Activated T-helper 2 cell treated with anti-CD3 and anti-CD28 coated beads, Interferon-gamma antibody, Interleukin-2, Interleukin-4, amounts not matched to agents 10 μg/mL and 5 μg/mL and 100 μg/mL, durations not matched to agents 14 hours and 24 hours and 36 hours (primary cell): Measurements from ENCODE around the gene CFAP61. TPM values are rescaled to one million over a fixed set of nuclear protein-coding genes. Genes with fewer than 3 reads are reported as not detected.

Experiments used
- DNase-seq: peaks from one replicate; pipeline ENCODE4 v3.0.0; 2021; ENCODE audit warnings: low spot score
- H3K27ac Mint-ChIP-seq: one replicate; pipeline ENCODE4 v1.8.0; 2021; ENCODE audit warnings: mixed read lengths
- H3K27me3 Mint-ChIP-seq: one replicate; pipeline ENCODE4 v1.8.0; 2021; ENCODE audit warnings: low read depth, mixed read lengths
- H3K36me3 Mint-ChIP-seq: one replicate; pipeline ENCODE4 v1.8.0; 2021; ENCODE audit warnings: low read depth, mixed read lengths
- H3K4me1 Mint-ChIP-seq: one replicate; pipeline ENCODE4 v1.8.0; 2021; ENCODE audit warnings: low read depth, mixed read lengths
- H3K4me3 Mint-ChIP-seq: one replicate; pipeline ENCODE4 v1.8.0; 2021; ENCODE audit warnings: low read depth, mild to moderate bottlenecking, moderate library complexity, mixed read lengths
- H3K9me3 Mint-ChIP-seq: one replicate; pipeline ENCODE4 v1.8.0; 2021; ENCODE audit warnings: mixed read lengths
- intact Hi-C: fragments of 100-400 bp; cut with micrococcal nuclease; formaldehyde crosslinking; loops from one replicate; pipeline ENCODE4 v1.15.1; 2023
- total RNA-seq: library from RNA; stranded (reverse); gene quantifications from 2 replicates; pipeline ENCODE4 v1.2.3, GENCODE V29; 2022

CFAP61 gene
- total RNA-seq, 1 donor from 2014 or later = not detected

DNA sequence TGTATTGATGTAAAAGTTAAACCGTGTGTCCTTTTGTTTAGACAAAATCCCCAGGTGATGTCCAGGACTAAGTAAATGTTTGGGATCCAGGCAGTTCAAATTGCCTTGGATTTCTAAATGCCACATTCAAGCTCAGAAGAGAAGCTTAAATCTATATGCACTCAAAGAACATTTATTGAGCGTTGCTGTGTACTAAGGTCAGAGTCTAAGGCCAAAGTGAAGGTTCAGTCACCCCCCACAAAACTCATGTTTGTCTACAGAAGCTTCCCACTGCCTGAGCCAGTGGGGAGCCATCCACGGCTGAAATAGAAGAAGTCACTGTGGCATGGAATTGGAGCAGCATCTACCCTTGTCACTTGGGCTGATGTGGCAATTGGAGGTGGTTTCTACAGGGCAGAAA, 244.8 kb downstream of the CFAP61 start:
- no peaks in the 10 kb centered on the region for H3K36me3 Mint-ChIP-seq
- intact Hi-C loops = no loop called here
- H3K9me3 Mint-ChIP-seq = no peaks in the 10 kb centered on the region
- H3K4me1 Mint-ChIP-seq = no peaks in the 10 kb centered on the region
- no peak overlapping the region for H3K27ac Mint-ChIP-seq
- H3K27me3 Mint-ChIP-seq = no peaks in the 10 kb centered on the region
- no peak overlapping the region for H3K4me3 Mint-ChIP-seq
- DNase-seq = no peak

DNA sequence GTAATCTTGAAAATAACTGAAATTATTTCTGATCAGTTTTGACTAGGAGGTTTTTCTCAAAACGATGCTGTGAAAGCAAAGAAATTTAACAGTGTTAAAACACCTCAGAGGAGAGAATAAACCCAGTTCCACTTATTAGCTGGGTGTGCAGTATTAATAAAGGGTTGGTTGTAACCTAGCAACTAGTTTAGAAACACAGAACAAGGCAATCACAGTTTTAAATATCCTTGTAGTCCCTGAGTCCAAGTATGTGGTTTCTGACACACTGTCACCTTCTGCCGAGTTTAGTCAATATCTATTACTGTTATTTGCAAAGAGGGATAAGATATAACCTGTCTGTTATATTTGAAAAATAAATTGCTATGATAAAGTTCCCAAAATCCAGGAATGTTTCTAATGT, 245.4 kb downstream of the CFAP61 start:
- no peaks in the 10 kb centered on the region for H3K9me3 Mint-ChIP-seq
- no peaks in the 10 kb centered on the region for H3K36me3 Mint-ChIP-seq
- H3K4me1 Mint-ChIP-seq = no peaks in the 10 kb centered on the region
- intact Hi-C loops = no loop called here
- no peak overlapping the region for H3K27ac Mint-ChIP-seq
- no peak overlapping the region for H3K4me3 Mint-ChIP-seq
- no peaks in the 10 kb centered on the region for H3K27me3 Mint-ChIP-seq
- DNase-seq = no peak

DNA sequence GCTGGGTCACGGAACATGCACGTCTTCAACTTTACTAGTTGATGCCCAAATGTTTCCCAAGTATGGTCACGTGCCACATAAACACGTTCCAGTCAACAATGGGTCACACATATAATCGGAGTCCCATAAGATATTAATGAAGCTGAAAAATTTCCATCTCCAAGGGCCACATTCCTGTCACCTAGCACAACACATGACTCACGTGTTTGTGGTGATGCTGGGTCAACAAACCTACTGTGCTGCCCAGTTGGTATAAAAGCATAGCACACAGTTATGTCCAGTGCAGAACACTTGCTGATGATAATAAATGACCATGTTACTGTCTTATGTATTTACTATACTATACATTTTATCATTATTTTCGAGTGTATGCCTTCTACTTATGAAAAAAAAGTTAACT, 247.6 kb downstream of the CFAP61 start:
- intact Hi-C loops = no loop called here
- Mint-ChIP-seq H3K9me3 (no peaks in the 10 kb centered on the region), H3K27ac (no peak overlapping the region), H3K36me3 (no peaks in the 10 kb centered on the region), H3K4me1 (no peaks in the 10 kb centered on the region), H3K4me3 (no peak overlapping the region), H3K27me3 (no peaks in the 10 kb centered on the region)
- no peak for DNase-seq

DNA sequence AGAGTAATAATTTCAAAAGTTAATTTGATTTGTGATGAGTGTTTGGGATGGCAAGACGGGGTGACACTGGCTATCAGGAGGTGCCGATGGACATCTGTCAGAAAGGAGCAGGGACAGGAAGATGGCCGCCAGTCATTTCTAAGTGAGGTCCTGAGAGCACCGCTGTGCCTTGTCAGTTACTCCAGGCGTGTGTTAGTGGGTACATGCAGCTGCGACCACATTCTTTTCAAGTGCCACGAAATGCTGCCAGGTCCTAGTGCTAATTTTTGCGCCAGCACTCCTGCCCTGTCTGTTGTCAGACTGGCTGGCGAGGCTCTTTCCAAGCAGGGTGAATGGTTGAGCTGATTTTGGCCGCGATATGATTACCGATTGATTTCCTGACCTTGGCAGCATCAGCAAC, 251.0 kb downstream of the CFAP61 start:
- H3K36me3 Mint-ChIP-seq = no peaks in the 10 kb centered on the region
- intact Hi-C loops = no loop called here
- no peaks in the 10 kb centered on the region for H3K9me3 Mint-ChIP-seq
- H3K4me3 Mint-ChIP-seq = no peak overlapping the region
- H3K4me1 Mint-ChIP-seq = no peaks in the 10 kb centered on the region
- no peak for DNase-seq
- no peaks in the 10 kb centered on the region for H3K27me3 Mint-ChIP-seq
- H3K27ac Mint-ChIP-seq = no peak overlapping the region

DNA sequence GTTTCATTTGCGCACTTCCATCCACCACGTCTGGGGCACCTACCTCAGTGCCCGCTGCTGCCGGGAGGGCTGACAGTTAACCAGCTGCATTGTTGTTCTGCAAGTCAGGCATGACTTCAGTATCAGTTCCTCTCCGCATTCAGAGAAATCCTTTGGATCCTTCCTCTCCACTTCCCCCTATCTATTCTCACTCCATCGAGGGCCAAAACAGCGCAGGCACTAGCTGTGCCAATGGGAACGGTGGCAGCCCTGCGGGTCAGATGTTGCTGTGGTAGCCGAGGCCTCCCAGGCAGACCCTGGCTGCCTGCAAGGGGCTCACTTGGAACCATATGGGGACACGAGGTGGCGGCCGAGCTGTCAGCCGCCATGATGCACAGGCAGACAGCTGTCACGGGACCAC, 251.4 kb downstream of the CFAP61 start:
- Mint-ChIP-seq H3K4me1 (no peaks in the 10 kb centered on the region), H3K4me3 (no peak overlapping the region), H3K27ac (no peak overlapping the region), H3K9me3 (no peaks in the 10 kb centered on the region), H3K27me3 (no peaks in the 10 kb centered on the region), H3K36me3 (no peaks in the 10 kb centered on the region)
- intact Hi-C loops = no loop called here
- no peak for DNase-seq

DNA sequence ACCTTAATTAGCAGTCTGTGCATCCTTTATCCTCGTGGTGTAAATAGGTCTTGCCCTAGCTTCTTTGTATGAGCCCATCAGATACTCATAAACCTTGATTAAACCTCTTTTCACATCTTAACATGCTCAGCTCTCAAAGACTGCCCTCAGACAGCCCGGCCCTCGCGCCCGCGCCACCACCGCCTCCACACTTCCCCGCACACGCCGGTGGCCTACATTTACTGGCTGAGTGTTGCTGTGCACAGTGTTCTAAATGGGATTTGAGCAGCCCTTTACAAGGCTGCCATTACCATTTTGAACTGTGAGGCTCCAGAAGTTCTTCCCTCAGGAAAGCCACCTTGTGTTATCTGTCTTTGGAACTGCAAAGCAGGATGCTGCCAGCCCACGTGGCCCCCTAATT, 252.6 kb downstream of the CFAP61 start:
- no peak for DNase-seq
- Mint-ChIP-seq H3K4me3 (no peak overlapping the region), H3K9me3 (no peaks in the 10 kb centered on the region), H3K27ac (no peak overlapping the region), H3K27me3 (no peaks in the 10 kb centered on the region), H3K36me3 (no peaks in the 10 kb centered on the region), H3K4me1 (no peaks in the 10 kb centered on the region)
- intact Hi-C loops = no loop called here

DNA sequence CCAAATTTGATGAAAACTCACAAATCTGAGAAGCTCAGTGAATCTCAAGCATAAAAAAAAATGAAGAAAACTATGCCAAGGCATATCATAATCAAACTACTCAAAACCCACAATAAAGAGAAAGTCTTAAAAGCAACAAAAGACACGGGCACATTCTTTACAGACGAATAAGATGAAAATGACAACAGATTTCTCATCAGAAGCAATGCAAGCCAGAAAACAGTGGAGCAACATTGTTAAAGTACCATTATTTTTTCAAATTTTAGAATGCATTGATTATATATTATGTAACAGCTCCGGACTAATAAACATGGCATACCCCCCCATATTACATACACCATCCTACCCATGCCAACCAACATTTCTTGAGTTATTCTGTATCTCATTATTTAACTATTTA, 260.2 kb downstream of the CFAP61 start:
- no peak for DNase-seq
- Mint-ChIP-seq H3K4me3 (no peak overlapping the region), H3K36me3 (no peaks in the 10 kb centered on the region), H3K9me3 (no peaks in the 10 kb centered on the region), H3K4me1 (no peaks in the 10 kb centered on the region), H3K27ac (no peak overlapping the region), H3K27me3 (no peaks in the 10 kb centered on the region)
- intact Hi-C loops = no loop called here

DNA sequence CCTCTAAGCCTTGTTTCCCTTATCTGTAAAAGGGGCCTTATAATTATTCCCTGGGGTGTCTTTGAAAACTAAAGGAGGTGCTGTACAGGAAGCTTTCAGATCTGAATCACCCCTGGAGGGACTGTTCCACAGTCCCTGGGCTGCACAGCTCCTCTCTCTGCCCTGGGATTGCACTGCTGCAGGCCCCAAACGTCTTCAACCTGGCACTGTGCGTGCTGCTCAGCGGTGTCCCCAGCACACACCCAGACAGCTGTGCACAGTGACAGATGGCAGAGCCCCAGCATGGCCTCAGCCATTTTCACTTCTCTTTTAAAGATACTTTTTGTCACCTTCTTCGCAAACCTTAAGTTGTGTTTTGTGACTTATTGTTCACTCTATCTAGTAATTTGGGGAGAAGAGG, 264.9 kb downstream of the CFAP61 start:
- Mint-ChIP-seq H3K27ac (no peak overlapping the region), H3K9me3 (no peaks in the 10 kb centered on the region), H3K36me3 (no peaks in the 10 kb centered on the region), H3K4me1 (no peaks in the 10 kb centered on the region), H3K4me3 (no peak overlapping the region), H3K27me3 (no peaks in the 10 kb centered on the region)
- no peak for DNase-seq
- intact Hi-C loops = no loop called here

DNA sequence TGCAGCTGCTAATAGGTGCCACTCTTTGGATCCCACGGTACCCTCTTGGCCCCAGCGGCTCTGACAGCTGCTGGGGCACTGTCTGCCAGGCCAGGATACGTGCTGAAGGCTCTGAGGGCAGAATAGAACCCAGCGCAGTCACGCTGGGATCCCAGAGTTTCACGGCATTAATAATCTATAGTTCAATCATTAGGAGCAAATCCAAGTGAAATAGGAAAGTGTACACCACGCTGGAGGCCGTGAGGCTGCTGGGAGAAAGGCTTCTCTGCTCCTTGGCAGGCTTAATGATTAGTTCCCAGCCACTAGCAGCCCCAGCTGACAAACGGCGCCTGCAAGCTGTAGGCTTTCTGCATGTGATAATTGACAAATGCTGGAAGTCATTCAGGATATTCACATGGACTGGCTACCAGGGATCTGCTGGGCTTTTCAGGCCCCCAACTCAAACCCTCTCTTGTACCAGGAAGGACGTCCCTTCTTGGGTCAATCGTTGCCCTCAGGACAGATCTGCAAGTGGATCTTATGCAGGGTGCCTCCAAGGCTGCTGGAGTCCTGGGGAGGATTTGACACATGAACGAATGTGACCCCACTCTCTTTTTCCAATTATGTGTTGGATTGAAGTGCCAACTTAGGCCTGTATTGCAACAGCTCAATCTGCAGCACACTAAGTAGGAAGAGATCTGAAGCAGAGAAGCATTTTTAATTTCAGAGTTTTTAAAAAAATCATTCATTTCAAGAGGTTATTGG, 265.5 kb downstream of the CFAP61 start:
- Mint-ChIP-seq H3K4me1 (no peaks in the 10 kb centered on the region), H3K27ac (no peak overlapping the region), H3K9me3 (no peaks in the 10 kb centered on the region), H3K4me3 (no peak overlapping the region), H3K36me3 (no peaks in the 10 kb centered on the region), H3K27me3 (no peaks in the 10 kb centered on the region)
- no peak for DNase-seq
- intact Hi-C loops = no loop called here

DNA sequence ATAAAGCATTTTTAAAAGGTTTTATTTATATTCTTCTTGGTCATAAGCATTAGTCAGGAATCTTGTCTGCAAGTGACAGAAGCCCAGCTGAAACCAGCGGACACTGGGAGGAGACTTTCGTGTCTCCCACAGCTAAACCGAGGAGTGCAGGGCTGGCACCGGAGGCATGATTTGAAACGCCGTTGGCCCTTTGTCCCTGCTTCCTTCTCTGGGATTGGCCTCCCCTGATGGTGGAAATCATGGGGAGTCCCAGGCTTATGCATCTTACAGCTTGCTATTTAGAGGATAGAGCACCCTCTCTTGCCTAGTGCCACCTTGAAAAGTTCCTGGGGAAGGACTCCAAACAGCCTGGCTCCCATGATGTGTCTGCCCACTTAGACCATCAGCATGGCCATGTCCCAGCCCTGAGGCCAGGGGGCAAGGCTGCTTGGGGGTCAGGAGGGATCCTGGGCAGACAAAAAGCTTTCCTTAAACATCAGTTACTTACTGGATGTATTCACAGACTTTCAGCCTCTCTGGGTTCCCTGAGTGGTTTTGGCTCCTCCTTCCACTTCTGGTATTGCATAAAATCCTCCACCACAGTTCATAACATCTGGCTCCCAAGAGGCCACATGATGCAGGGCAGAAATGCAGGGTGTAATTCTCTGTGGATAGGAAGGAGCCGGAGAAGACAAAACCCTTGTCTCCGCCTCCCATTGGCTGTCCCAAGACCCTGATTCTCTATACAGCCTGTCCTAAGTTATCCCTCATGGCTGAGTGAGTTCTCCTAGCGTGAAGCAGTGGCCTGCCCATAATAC, 266.2 kb downstream of the CFAP61 start:
- H3K27me3 Mint-ChIP-seq = no peaks in the 10 kb centered on the region
- DNase-seq = no peak
- H3K36me3 Mint-ChIP-seq = no peaks in the 10 kb centered on the region
- H3K4me1 Mint-ChIP-seq = no peaks in the 10 kb centered on the region
- no peak overlapping the region for H3K4me3 Mint-ChIP-seq
- H3K27ac Mint-ChIP-seq = no peak overlapping the region
- H3K9me3 Mint-ChIP-seq = no peaks in the 10 kb centered on the region
- intact Hi-C loops = no loop called here

DNA sequence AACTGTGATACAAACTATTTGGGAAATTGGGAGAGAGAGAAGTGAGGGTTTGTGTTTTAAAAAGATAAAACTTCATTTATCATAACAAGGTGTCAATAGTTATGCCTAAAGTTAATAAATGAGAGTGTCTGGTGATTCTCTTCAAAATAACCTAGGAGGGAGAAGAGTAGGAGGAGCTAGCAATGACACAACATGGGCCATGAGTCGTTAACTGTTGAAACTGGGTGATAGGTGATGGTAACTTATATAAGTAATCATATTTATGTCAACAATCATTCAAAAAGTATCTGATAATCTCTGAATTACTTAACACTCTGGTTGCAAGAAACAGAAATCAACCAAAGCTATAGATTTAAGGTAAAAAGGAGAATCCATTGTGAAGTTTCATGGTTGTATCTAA, 268.8 kb downstream of the CFAP61 start:
- intact Hi-C loops = no loop called here
- Mint-ChIP-seq H3K4me3 (no peak overlapping the region), H3K4me1 (no peaks in the 10 kb centered on the region), H3K27ac (no peak overlapping the region), H3K27me3 (peaks cover 6% of the 10 kb centered on the region), H3K9me3 (no peaks in the 10 kb centered on the region), H3K36me3 (no peaks in the 10 kb centered on the region)
- DNase-seq = no peak

DNA sequence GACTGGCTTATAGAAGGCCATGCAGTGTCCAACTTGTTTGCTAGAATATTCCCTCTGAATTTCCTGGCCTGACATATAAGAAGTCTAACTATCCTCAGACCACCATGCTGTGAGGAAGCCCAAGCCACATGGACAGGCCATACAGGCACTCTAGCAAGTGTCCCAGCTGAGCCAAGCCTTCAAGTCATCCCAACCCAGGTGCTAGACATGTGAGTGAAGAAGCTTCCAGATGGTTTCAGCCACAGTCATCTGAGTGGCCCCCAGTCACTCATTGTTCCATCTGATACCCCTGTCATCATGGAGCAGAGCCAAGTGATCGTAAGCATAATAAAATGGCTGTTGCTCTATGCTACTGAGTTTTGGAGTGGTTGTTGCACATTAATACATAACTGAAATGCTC, 269.6 kb downstream of the CFAP61 start:
- Mint-ChIP-seq H3K4me1 (no peaks in the 10 kb centered on the region), H3K27me3 (peaks cover 6% of the 10 kb centered on the region), H3K9me3 (no peaks in the 10 kb centered on the region), H3K27ac (no peak overlapping the region), H3K4me3 (no peak overlapping the region), H3K36me3 (no peaks in the 10 kb centered on the region)
- intact Hi-C loops = no loop called here
- DNase-seq = no peak

DNA sequence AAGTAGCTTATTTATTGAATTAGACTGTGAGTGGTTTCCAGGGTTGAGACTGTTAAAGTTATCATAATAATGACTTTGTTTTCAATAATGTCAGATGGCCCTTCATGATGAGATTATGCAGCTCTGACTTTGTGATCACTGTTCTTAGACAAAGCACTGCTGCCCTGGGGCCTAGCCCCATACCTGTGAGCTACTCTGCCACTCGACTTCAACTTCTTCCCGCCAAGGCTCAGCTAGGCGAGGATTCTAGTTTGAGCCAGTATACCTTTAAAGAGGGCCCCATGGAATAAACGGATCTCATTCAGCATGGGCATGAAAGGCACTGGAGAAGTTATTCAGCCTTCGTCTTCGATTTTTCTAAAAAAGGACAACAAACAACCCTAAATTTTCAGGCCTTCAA, 270.6 kb downstream of the CFAP61 start:
- Mint-ChIP-seq H3K9me3 (no peaks in the 10 kb centered on the region), H3K4me1 (no peaks in the 10 kb centered on the region), H3K36me3 (no peaks in the 10 kb centered on the region), H3K27me3 (peaks cover 9% of the 10 kb centered on the region), H3K27ac (no peak overlapping the region), H3K4me3 (no peak overlapping the region)
- no peak for DNase-seq
- intact Hi-C loops = no loop called here
